ENCODE measurements around the gene GAS6.

Gene GAS6

DNA sequence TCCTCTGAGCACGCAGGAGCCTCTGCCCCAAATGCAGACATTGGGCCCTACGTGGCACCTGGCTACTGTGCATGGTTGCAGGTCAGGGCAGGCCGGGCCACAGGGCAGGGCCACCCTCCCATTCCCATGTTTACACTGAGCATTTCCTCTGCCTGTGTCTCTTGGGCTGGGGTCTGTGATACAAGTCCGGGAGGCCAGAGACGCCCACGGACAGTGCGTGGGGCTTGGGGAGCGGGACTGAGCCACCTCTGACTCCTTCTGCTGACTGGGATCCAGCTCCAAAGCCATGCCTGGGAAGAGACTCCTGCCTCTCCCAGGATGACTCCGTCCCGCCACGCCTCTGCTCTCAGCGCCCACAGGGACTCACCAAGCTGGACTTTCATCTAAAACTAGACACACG lies 18.8 kb downstream of the GAS6 start:
- peaks cover 8% of the 10 kb centered on the region for H3K79me1 ChIP-seq (ENCODE audit: low read length)
- H3K4me1 ChIP-seq (ENCODE audit: control insufficient read depth in 1 of 2, insufficient read depth in 2 of 2, low read length in 2 of 2), result peaks cover 18% of the 10 kb centered on the region in 2 experiments
- DNase-seq, result no peak
- no peaks in the 10 kb centered on the region for H3K27me3 ChIP-seq (ENCODE audit: insufficient read depth, low read length)
- H2AFZ ChIP-seq (ENCODE audit: insufficient read depth, low read length, poor library complexity), result no peak overlapping the region
- H2BK12ac ChIP-seq (ENCODE audit: low read length), result no peak overlapping the region
- H2BK120ac ChIP-seq (ENCODE audit: insufficient read depth, low read length, poor library complexity), result no peak overlapping the region
- H3K4me3 ChIP-seq (ENCODE audit: low read depth, low read length), result no peak overlapping the region
- no peaks in the 10 kb centered on the region for H3K9me3 ChIP-seq (ENCODE audit: insufficient read depth, low read depth, low read length)
- H3K18ac ChIP-seq (ENCODE audit: low read length), result no peak overlapping the region
- peaks cover 0 to 4% of the 10 kb centered on the region in 2 experiments for H3K36me3 ChIP-seq (ENCODE audit: control insufficient read depth in 1 of 2, insufficient read depth in 2 of 2, low read length in 2 of 2)
- H3K9ac ChIP-seq (ENCODE audit: low read length), result no peak overlapping the region
- no peak overlapping the region for H3K4ac ChIP-seq (ENCODE audit: low read depth, low read length)
- no peak overlapping the region for H3K4me2 ChIP-seq (ENCODE audit: low read length)
- H4K8ac ChIP-seq (ENCODE audit: low read depth, low read length), result no peak overlapping the region
- H3K23ac ChIP-seq (ENCODE audit: low read length), result no peak overlapping the region
- H2BK5ac ChIP-seq (ENCODE audit: low read depth, low read length, poor library complexity), result no peak overlapping the region
- H3K79me2 ChIP-seq (ENCODE audit: control insufficient read depth, insufficient read depth, low read length, poor library complexity), result no peaks in the 10 kb centered on the region
- H2AK5ac ChIP-seq (ENCODE audit: low read length), result no peak overlapping the region
- H4K12ac ChIP-seq (ENCODE audit: low read depth, low read length), result no peak overlapping the region
- WGBS (ENCODE audit: extremely low coverage, insufficient coverage, insufficient read length), result no CpG with 5 or more reads among the region's 13 CpGs
- no peak overlapping the region for H4K91ac ChIP-seq (ENCODE audit: low read depth, low read length)
- H3K27ac ChIP-seq (ENCODE audit: low read depth, low read length), result no peak overlapping the region
- no peak overlapping the region for H3K14ac ChIP-seq (ENCODE audit: low read length)

- Histone ChIP-seq H3K14ac (ENCODE audit: low read length) (no peak overlapping the region), H4K12ac (ENCODE audit: low read depth, low read length) (no peak overlapping the region), H3K4ac (ENCODE audit: low read depth, low read length) (no peak overlapping the region), H3K4me2 (ENCODE audit: low read length) (no peak overlapping the region), H2BK120ac (ENCODE audit: insufficient read depth, low read length, poor library complexity) (no peak overlapping the region), H3K36me3 (ENCODE audit: control insufficient read depth in 1 of 2, insufficient read depth in 2 of 2, low read length in 2 of 2) (peaks cover 2 to 4% of the 10 kb centered on the region in 2 experiments), H3K27me3 (ENCODE audit: insufficient read depth, low read length) (no peaks in the 10 kb centered on the region), H3K9me3 (ENCODE audit: insufficient read depth, low read depth, low read length) (no peaks in the 10 kb centered on the region), H3K9ac (ENCODE audit: low read length) (no peak overlapping the region), H2BK5ac (ENCODE audit: low read depth, low read length, poor library complexity) (no peak overlapping the region), H3K79me1 (ENCODE audit: low read length) (peaks cover 16% of the 10 kb centered on the region), H2AK5ac (ENCODE audit: low read length) (no peak overlapping the region), H3K79me2 (ENCODE audit: control insufficient read depth, insufficient read depth, low read length, poor library complexity) (no peaks in the 10 kb centered on the region), H4K8ac (ENCODE audit: low read depth, low read length) (no peak overlapping the region), H2AFZ (ENCODE audit: insufficient read depth, low read length, poor library complexity) (no peak overlapping the region), H3K18ac (ENCODE audit: low read length) (no peak overlapping the region), H2BK12ac (ENCODE audit: low read length) (no peak overlapping the region), H3K23ac (ENCODE audit: low read length) (no peak overlapping the region), H3K4me1 (ENCODE audit: control insufficient read depth in 1 of 2, insufficient read depth in 2 of 2, low read length in 2 of 2) (peaks cover 23 to 25% of the 10 kb centered on the region in 2 experiments), H4K91ac (ENCODE audit: low read depth, low read length) (no peak overlapping the region), H3K4me3 (ENCODE audit: low read depth, low read length) (no peak overlapping the region), H3K27ac (ENCODE audit: low read depth, low read length) (no peak overlapping the region)
- no CpG with 5 or more reads among the region's 26 CpGs for WGBS (ENCODE audit: extremely low coverage, insufficient coverage, insufficient read length)
- no peak for DNase-seq
These were observed 19.9 kb downstream of the GAS6 start for GRCh38 chr13:113843864-113844556.

GRCh38 chr13:113843063-113843654 lies 20.7 kb downstream of the GAS6 start:
- Histone ChIP-seq H3K23ac (ENCODE audit: low read length) (no peak overlapping the region), H2AK5ac (ENCODE audit: low read length) (peak overlapping the region; percentile 49), H3K9me3 (ENCODE audit: insufficient read depth, low read depth, low read length) (no peaks in the 10 kb centered on the region), H3K4me2 (ENCODE audit: low read length) (no peak overlapping the region), H3K27me3 (ENCODE audit: insufficient read depth, low read length) (no peaks in the 10 kb centered on the region), H3K4ac (ENCODE audit: low read depth, low read length) (no peak overlapping the region), H4K12ac (ENCODE audit: low read depth, low read length) (no peak overlapping the region), H2BK5ac (ENCODE audit: low read depth, low read length, poor library complexity) (no peak overlapping the region), H3K79me1 (ENCODE audit: low read length) (peaks cover 24% of the 10 kb centered on the region), H3K14ac (ENCODE audit: low read length) (no peak overlapping the region), H3K4me1 (ENCODE audit: control insufficient read depth in 1 of 2, insufficient read depth in 2 of 2, low read length in 2 of 2) (peaks cover 32 to 33% of the 10 kb centered on the region in 2 experiments), H3K36me3 (ENCODE audit: control insufficient read depth in 1 of 2, insufficient read depth in 2 of 2, low read length in 2 of 2) (peaks cover 2 to 4% of the 10 kb centered on the region in 2 experiments), H3K79me2 (ENCODE audit: control insufficient read depth, insufficient read depth, low read length, poor library complexity) (peaks cover 5% of the 10 kb centered on the region), H4K8ac (ENCODE audit: low read depth, low read length) (peak overlapping the region; percentile 17), H3K18ac (ENCODE audit: low read length) (no peak overlapping the region), H3K9ac (ENCODE audit: low read length) (no peak overlapping the region), H2AFZ (ENCODE audit: insufficient read depth, low read length, poor library complexity) (no peak overlapping the region), H2BK12ac (ENCODE audit: low read length) (peak overlapping the region; percentile 15), H3K4me3 (ENCODE audit: low read depth, low read length) (no peak overlapping the region), H4K91ac (ENCODE audit: low read depth, low read length) (peak overlapping the region; percentile 32), H3K27ac (ENCODE audit: low read depth, low read length) (no peak overlapping the region), H2BK120ac (ENCODE audit: insufficient read depth, low read length, poor library complexity) (no peak overlapping the region)
- no CpG with 5 or more reads among the region's 30 CpGs for WGBS (ENCODE audit: extremely low coverage, insufficient coverage, insufficient read length)
- DNase-seq, result peak in 1 of 2 donors; percentile 29

DNA sequence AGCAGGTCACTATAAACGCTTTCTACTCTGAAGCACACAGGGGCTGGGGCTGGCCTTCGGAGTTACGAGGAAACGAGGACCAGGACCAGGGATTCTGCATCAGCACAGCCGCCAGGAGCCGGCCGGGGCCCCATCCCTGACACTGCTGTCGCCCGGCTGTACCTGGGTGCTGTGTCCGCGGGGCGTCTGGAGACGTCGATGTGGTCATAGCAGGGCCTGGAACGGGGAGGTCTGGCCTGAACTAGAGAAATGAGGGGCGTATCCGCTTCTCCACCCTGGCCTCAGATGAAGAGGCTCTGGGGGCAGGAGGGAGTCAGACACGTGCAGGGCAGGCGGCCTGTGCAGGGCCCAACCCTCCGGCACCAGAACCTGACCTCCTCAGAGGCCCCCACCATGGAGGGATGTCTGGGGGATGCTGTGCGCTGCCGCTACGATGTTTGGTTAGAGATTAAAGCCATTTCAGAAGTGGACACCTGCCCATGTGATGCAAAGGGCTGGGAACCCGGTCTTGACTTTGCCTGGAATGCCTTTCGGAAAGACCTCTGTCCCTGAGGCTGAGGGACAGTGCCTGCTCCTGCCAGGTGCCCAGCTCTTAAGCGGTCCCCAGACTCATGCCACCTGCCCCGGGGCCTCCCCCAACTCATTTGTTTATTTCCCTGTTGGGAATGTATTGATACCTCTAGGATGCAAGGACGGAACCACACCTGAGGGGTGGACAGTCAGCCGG lies 21.4 kb downstream of the GAS6 start:
- Histone ChIP-seq H3K4me3 (ENCODE audit: low read depth, low read length) (no peak overlapping the region), H3K14ac (ENCODE audit: low read length) (no peak overlapping the region), H3K4me1 (ENCODE audit: control insufficient read depth in 1 of 2, insufficient read depth in 2 of 2, low read length in 2 of 2) (peaks cover 38 to 39% of the 10 kb centered on the region in 2 experiments), H2AFZ (ENCODE audit: insufficient read depth, low read length, poor library complexity) (no peak overlapping the region), H3K27me3 (ENCODE audit: insufficient read depth, low read length) (no peaks in the 10 kb centered on the region), H3K4me2 (ENCODE audit: low read length) (no peak overlapping the region), H3K27ac (ENCODE audit: low read depth, low read length) (no peak overlapping the region), H2AK5ac (ENCODE audit: low read length) (no peak overlapping the region), H3K18ac (ENCODE audit: low read length) (no peak overlapping the region), H3K79me1 (ENCODE audit: low read length) (peaks cover 31% of the 10 kb centered on the region), H2BK120ac (ENCODE audit: insufficient read depth, low read length, poor library complexity) (no peak overlapping the region), H2BK12ac (ENCODE audit: low read length) (no peak overlapping the region), H4K12ac (ENCODE audit: low read depth, low read length) (no peak overlapping the region), H3K79me2 (ENCODE audit: control insufficient read depth, insufficient read depth, low read length, poor library complexity) (peaks cover 9% of the 10 kb centered on the region), H3K9me3 (ENCODE audit: insufficient read depth, low read depth, low read length) (no peaks in the 10 kb centered on the region), H3K36me3 (ENCODE audit: control insufficient read depth in 1 of 2, insufficient read depth in 2 of 2, low read length in 2 of 2) (peaks cover 2 to 4% of the 10 kb centered on the region in 2 experiments), H3K23ac (ENCODE audit: low read length) (no peak overlapping the region), H3K9ac (ENCODE audit: low read length) (no peak overlapping the region), H3K4ac (ENCODE audit: low read depth, low read length) (no peak overlapping the region), H2BK5ac (ENCODE audit: low read depth, low read length, poor library complexity) (no peak overlapping the region), H4K8ac (ENCODE audit: low read depth, low read length) (no peak overlapping the region), H4K91ac (ENCODE audit: low read depth, low read length) (no peak overlapping the region)
- no peak for DNase-seq
- no CpG with 5 or more reads among the region's 29 CpGs for WGBS (ENCODE audit: extremely low coverage, insufficient coverage, insufficient read length)

Measured in trophoblast cell (in vitro differentiated cells and primary cell).